GM03348 (cell line): ENCODE results near the gene KANK4.

Experiments
- DNase-seq: peaks from one replicate; pipeline ENCODE4 v3.0.0; 2012; ENCODE audit warnings: low spot score

The KANK4 gene

DNA sequence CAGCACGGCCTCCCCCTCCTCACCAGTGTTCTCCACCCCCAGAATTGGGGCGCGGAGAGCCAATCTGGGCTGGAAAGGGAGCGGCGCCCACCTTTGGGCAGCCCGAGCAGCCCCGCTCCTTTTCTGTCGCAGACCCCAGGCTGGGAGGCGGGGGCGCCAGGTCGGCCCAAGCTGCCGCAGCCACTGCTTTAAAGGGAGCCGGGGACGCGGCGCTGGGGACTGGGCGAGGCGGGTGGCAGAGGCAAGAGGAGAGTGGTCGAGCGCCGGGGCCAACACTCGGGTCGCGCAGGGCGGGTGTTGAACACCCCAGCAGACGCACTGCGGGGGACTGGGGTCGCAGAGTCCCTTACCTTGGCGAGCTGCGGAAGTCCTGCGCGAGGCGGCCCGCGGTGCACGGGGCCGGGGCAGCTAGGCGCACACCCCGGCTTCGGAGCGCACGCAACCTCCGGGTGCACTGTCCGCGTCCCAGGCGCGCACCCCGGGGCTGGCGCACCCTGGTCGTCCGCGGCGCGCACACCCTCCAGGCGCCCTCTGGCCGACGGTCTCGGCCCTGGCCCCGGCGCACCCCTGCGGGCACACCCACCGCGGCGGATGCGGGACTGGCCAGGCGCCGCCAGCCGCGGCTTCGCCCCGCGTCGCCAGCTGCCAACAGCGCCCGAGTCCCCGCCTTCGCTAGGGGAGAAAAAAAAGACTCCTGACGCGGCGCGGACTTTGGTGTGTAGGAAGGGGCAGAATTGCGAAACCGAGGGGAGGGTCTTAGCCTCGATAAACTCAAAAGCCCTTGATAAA lies at the start of gene KANK4:
Gene KANK4, minus strand, starts transcription at position 679 of the 789 bp plus-strand sequence. CDS start 37,870 bp downstream, outside the sequence.
- peak; percentile 48 for DNase-seq

DNA sequence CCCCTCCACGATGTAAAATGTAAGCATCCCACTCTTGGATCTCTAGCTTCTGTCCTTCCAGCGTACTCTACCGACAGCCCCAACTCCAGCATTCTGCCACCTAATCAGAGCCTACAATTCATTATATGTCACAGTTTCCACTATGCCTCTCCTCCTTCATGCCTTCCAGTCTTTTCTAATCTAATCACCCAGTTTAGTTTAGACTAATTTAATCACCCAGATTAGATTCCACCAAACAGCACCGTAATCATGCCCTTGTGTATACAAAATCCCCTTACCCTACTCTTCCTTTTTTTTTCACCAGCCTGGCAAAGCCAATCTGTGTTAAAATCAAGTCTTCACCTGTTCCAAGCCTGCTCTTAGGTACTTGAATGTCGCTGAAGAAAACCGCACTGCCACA lies 49.8 kb upstream of the KANK4 start:
- DNase-seq: no peak

DNA sequence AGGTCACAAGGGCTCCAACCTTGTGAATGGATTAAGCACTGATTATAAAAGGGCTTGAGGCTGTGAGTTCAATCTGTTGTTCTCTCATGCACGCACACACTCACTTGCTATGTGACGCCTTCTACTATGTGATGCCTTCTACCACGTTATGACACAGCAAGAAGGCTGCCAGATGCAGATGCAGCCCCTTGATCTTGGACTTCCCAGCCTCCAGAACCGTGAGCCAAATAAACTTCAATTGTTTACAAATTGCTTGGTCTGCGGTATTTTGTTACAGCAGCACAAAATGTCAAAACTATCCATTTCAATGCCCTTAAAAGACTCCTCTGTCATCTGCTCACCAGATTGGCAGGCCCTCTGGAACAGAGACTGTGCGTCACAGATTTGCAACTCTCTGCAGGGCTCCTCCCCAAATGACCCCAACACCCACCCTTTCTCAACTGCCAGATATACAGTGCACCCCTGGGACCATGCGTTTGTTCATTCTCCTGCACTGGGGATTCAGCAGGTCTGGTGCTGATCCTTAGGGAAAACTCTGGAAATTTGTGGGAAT lies 47.8 kb upstream of the KANK4 start:
- DNase-seq: no peak

DNA sequence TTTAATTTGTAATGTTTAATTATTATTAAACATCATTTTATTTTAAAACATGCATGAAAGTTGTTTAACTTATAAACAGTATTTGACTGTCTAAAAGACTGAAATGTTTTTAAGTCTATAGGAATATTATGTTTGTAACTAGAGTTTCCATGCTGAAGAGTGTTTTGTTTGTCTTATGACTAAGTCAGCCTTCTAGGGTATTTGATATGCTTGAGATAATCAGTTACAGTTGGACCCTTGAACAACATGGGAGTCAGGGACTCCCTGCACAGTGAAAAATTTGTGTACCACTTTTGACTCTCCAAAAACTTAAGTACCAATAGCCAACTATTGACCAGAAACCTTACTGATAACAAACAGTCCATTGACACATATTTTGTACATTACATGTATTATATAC lies 45.5 kb upstream of the KANK4 start:
- DNase-seq: no peak

DNA sequence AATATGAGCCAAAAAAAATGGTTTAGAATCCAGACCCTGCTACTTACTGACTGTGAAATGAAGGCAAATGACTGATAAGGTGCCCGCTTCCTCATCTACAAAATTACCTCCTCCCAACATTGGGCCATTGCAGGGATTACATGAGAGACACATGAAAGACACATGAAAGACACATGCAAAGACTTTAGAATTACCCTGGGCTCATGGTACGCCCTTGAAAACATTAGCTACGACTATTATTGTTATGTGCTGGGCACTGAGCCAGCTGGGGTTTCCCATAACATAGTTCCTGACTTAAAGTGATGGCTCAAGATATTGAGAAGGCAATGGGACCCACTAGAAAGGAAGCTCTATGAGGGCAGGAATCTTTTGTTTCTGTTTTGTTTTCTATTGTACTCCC lies 43.7 kb upstream of the KANK4 start:
- no peak for DNase-seq

DNA sequence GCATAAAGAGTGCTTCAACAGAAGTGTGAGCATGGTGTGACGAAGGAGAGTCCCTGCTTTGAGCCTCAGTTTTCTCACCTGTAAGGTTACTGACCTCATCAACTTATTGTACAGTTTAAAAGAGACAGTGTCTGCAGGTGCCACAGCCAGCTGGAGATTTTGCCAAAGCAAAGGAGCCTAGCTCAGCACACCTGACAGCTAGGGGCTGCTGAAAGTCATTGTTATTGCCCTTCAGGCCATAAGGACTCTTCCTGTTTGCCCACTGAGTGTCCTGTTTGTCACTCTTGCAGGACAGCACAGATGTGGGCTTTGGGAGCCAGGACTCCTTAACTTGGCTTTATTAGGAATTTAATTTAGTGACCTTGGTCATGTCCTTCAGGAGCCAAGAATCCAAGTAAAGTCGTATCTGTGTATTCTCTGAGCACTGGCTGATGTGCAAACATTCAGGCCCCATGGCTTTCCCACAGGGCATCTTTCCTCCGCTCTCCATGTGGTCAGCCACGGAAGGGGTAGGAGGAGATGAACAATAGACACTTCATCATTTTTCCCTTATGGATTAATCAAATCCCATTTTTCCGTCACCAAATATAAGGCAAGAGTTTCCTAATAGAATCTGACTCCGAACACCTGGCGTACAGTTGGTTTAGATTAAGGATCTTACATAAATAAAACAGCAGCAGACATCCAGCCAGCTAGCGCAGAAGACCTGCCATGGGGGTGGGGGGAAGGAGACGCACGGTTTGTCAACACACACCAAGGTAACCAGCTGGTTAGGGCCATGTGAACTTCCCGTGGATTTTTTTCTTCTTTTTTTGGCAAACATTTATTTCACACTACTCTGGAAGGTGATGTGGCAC lies 43.1 kb upstream of the KANK4 start:
- DNase-seq: no peak

DNA sequence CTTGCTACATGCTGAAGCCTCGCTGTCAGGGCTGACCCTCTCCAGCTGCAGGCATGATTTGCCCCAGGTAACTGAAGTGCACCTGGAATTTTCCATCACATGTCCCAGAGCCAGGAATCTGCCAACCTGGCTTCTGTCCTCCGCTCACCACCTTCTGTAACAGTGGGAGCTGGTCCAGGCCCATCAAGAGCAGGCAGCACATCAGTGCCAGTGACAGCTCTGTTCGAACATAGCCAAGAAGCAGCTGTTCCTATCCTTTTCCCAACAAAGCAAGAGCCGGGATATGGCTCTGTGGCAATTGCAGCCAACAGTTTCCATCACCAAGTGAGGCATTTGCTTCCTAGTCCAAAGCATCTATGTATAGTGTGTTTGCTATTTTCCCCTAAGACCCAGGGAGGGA lies 42.2 kb upstream of the KANK4 start:
- DNase-seq: no peak

DNA sequence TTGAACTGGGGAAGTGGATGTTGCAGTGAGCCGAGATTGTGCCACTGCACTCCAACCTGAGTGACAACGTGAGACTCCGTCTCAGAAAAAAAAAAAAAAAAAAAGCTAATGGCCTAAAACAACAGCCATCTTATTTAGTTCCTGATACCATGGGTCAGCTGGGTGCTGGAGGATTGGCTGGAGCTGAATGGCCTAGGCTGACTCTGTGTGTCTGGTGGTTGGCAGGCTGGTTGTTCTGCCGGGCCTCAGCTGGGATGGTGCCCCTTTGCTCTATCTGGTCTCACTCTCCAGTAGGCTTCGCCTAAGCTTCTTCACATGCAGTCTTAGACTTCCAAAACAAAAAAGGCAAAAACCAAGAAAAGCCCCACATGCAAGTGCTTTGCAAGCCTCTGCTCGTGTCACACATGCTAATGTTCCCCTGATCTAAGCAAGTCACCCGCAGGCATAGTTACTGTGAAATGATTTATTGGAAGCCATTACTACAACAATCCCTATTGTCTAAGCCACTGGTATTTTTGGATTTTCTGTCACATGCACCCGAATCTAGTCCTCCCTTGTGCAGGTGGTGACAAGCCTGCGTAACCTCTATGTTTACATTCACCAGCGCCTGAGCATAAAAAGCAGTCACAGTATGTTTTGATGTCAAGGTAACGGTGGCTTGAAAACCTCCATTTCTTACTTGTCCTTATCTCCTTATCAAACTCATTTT lies 39.6 kb upstream of the KANK4 start:
- no peak for DNase-seq

DNA sequence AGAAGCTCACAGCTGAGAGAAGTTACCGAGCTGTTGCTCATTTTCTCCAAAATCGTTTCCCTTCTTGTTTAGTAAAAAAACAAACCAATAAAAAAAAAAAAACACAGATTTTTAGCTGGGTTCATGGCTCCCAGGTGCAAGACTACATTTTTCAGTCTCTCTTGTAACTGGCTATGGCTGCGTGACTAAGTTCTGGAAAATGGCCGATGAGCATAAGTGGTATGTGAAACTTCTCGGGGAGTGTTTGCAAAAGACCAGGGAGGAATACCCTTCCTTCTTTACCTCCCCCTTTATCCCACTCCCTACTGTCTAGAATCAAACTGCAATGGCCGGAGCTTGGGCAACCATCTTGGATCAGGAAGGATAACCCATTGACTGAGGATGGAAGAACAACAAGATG lies 38.7 kb upstream of the KANK4 start:
- no peak for DNase-seq

DNA sequence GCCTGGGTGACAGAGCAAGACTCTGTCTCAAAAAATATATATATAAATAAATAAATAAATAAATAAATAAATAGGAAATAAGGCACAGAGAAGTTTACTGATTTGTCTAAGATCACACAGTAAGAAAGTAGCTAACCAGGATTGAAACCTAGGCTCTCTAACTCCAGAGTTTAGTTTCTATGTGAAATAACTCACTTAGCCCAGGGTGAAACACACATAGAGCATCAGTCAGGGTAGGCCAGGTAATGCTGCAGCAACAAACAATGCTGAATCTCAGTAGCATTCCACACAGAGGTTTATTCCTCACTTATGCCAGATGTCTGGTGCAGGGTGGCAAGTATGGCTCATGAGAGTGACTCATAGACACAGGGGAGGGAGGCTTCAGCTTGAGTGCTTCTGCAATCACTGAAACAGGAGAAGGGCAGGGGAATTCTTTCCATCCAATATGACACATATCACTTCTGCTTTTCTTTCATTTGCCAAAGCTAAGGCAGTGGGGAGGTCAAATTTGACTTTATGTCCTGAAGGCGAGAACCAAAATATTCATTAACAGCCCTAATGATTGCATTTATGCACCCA lies 37.1 kb upstream of the KANK4 start:
- peak; percentile 85 for DNase-seq

DNA sequence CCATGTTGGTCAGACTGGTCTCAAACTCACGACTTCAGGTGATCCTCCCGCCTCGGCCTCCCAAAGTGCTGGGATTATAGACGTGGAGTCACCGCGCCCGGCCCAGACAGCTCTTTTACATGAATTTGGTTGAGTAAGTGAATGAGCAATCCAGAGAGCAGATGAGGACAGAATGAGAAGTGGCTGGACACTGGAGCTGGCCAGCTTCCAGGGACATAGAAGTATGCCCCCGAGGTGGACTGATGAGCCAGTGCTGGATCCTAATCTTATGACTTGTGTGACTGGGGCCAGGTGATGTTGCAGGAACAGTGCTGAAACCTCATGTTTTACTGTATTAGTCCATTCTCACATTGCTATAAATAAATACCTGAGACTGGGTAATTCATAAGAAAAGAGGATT lies 35.9 kb upstream of the KANK4 start:
- no peak for DNase-seq

DNA sequence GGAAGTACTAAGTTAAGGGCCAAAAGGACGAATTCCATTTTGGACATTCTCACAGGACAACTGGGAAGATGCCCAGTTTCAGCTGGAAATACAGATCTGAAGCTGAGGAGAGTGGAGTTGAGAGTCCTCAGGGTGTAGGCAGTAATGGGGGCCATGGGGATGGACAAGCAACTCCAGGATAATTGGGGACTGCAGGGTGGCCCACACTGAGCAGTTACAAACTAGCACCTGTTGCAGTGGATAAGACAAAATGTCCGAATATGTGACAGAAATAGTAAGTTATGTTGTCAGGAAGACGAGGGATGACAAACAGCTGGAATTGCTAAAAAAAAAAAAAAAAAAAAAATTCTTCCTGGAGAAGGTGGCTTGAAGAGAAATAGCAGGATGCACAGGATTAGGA lies 34.6 kb upstream of the KANK4 start:
- DNase-seq: no peak

DNA sequence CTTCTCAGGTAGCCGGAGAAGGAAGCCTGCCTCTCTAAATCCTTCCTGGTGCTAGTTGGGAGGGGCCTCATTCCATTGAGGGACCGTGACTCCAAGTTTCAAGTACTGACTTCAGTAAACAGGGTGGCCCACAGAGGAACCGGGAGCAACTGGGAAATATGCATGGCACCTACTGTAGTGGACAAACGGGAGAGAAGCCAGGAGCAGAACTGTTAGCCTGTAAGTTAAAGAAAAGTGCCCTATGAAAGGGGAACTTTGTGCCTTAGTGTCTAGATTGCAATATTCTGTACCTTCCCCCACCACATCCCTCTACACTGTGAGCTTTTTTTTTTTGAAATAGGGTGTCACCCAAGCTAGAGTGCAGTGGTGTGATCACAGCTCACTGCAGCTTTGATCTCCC lies 33.2 kb upstream of the KANK4 start:
- DNase-seq: no peak

DNA sequence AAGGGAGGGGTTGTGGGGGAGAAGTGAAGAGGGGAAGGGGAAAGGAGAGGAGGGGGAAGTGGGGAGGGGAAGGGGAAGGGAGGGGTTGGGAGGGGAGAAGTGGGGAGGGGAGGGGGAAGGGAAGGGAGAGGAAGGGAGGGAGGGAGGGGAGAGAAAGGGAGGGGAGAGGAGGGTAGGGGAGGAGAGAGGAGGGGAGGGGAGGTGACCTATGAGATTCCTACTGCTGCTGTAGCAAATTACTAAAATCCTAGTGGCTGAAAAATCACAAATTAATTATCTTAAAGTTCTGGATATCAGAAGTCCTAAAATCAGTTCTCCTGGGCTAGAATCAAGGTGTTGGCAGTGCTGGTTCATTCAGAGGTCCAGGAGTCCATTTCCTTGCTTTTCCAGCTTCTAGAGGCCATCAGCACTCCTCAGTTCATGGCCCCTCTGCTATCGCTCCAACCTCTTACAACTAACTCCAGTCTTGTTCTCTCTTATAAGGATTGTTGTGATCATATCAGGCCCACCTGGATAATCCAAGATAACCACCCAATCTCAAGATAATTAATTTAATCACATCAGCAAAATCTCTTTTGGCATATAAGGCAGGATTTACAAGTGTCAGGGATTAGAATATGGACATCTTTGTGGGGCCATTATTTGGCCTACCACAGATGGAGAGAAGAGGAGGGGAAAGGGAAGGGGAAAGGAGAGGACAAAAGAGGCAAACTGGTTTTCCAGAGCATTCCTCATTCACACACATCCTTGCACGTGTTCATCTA lies 30.4 kb upstream of the KANK4 start:
- DNase-seq: no peak

DNA sequence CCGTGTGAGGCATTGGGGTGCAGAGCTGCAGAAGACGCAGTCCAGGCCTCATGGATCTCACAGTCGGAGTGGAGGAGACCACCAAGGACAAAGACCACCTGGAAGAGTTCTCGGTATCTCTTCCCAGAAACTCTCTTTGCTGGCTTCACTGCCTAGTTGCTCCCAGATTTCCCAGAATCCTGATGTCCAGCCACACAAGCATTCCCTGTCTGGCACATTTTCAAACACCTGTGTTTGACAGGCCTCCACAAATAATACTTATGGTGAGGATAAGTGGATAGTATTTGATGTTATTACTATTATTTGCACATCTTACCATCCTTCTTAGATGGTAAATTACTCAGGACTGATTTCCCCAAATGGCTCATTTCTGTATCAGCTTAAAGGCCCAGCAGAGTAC lies 27.7 kb upstream of the KANK4 start:
- no peak for DNase-seq

DNA sequence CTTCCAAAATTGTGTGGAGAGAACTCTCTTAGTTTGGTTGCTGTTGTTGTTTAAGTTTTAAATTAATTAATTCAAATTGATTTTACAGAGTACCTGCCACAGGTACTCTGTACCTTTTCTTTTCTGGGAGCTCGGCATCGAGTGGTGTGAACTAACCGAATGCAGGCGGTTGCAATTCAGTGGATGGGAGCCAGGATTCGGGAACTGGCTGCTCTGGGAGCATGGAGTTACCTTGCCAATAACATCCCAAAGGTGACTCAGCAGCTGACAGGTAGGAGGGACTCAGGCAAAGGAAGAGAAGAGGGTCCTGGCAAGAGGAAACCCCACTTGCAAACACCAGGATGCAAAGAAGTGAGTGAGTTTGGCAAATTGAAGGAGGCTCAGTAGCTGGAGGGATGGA lies 24.7 kb upstream of the KANK4 start:
- DNase-seq: no peak

DNA sequence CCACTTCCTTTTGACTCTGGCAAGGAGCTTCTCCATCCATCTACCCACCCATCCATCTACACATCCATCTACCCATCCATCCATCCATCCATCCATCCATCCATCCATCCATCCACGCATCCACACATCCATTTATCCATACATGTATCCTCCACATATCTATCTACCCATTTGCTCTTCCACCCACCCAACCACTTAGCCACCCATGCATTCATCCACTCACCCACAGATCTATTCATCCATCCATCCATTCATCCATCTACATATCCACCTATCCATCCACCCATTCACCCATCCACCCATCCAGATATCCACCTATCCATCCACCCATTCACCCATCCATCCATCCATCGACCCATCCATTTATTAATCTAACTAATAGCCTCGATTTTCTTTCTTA lies 23.0 kb upstream of the KANK4 start:
- no peak for DNase-seq

DNA sequence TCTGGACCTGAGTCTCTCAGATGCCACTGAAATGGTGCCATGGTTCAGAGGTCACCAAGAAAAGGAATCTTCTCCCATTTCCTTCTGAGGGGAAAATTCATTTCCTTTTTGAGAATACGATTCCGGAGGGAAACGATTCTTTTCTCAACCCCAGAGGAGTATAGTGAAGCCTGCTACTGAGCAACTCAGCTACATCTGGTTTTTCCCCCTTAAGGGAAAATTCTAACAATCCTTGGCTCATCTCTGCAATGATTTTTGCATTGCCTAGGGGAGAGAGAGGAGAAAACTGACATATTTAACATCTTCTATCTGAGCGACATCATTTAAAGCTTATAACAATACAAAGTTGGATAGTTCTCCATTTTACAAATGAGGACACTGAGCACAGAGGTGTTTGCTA lies 22.4 kb upstream of the KANK4 start:
- DNase-seq: no peak

DNA sequence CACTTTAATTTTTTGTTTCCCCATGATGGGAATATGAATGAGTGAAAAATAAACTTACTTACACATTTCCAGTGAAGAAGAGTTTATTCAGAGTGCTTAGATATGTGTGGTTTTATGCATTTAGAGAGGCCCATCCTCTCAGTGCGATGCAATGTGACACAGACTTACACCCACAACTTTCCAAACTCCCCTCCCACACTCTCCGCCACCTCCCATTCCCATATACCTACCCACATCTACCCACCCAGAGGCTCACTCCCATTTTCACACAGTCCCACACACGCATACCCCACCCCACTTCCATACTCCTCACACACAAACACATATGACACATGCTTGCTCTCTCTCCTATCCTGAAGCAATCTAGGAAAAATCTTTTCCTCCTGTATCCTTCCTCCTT lies 21.9 kb upstream of the KANK4 start:
- no peak for DNase-seq

DNA sequence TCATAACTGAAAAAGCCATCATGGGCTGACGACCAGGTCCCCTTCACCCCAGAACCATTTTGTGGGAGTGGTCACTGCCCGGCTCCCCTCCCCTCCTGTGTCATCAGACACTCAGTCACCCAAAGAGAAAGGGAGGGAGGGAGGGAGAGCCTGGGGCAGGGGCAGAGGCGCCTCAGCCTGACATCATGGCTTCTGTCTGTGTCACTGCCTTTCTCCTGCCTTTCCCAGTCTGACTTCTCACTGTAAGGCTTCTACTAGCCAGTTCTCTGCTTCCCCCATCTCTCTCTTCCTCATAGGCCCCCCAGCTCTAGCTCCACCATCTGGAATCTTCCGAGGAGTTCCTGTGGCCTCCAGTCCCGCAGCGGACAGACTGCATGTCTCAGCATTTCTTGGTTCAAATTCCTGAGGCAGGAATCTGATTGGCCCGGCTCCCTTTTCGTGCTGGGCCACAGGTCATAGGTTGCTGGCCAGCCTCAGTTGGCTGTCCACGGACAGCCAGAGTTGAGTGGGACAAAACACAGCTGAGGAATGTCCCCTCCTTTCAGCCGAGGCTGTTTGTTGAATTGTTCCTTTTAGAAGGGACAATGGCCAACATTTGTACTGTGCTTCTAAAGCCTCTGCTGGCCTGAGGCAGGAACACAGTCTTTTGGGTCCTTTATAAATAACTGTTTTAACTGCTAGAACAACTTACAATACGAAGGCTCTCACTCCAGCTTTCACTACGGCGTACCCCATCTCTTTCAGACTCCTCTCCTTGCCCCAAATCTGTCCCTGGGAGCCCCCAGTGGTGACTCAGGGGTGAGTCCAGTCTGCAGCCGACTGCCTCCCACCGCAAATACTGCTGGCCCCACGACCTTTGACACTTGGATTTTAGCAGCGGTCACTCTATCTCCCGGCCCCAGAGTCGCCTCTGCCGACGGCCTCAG lies 18.7 kb upstream of the KANK4 start:
- peak; percentile 22 for DNase-seq
